GM12878 (cell line): Measurements from ENCODE around the gene PLXNB3. TPM values are rescaled to one million over a fixed set of nuclear protein-coding genes. Genes with fewer than 3 reads are reported as not detected.

Experiments
- ATAC-seq: fragments of 200-7000 bp; cut with Tn5 transposase; 3 replicates; pipeline ENCODE4 v1.9.1; 2020; ENCODE audit warnings: mild to moderate bottlenecking, moderate library complexity
- BruUV-seq: library from RNA; stranded (reverse); fragments of 400-500 nt; replicated peaks from 2 replicates; lab custom pipeline; 2021; lab: Mats Ljungman, UMichigan
- CTCF ChIA-PET: fragments of 300-600 bp; sonication (Branson Sonifier 250); formaldehyde crosslinking; extraction: SDS; loops from one replicate; lab custom pipeline; 2021; ENCODE audit warnings: inconsistent platforms; lab: Yijun Ruan, JAX
- POLR2A ChIA-PET: fragments of 350-600 bp; formaldehyde crosslinking; extraction: SDS; loops from one replicate; lab custom pipeline; 2021; ENCODE audit warnings: inconsistent platforms; lab: Charles Lee
- RAD21 ChIA-PET: fragments of 300-600 bp; sonication (Branson Sonifier 250); formaldehyde crosslinking; loops from one replicate; lab custom pipeline; 2023; ENCODE audit warnings: antibody characterized with exemption; ENCODE audit not compliant: unreplicated experiment; lab: Charles Lee
- SMC1A ChIA-PET: fragments of 300-600 bp; sonication (Branson Sonifier 250); formaldehyde crosslinking; loops from one replicate; lab custom pipeline; 2023; ENCODE audit not compliant: unreplicated experiment, uncharacterized antibody; lab: Charles Lee
- DNase-seq: peaks from one replicate; pipeline ENCODE4 v3.0.0-alpha.2; 2011; ENCODE audit warnings: low read depth, low spot score
- FAIRE-seq: peaks from 3 replicates; lab custom pipeline; 2011; peaks lifted over from hg19 to GRCh38; lab: Jason Lieb, UNC
- H2AFZ ChIP-seq: 2 replicates; pipeline ENCODE4 v1.6.0; 2011; ENCODE audit warnings: low read depth, low read length, control low read depth; ENCODE audit not compliant: control insufficient read depth
- H3K27ac ChIP-seq: 2 replicates; pipeline ENCODE4 v1.5.1; 2011; ENCODE audit warnings: control low read depth; ENCODE audit not compliant: control insufficient read depth, insufficient read depth
- H3K27me3 ChIP-seq, 2 experiments: replicated peaks in 1 of 2; 2 replicates each; pipeline versions ENCODE4 v1.6.0 to v1.6.1; 2011; ENCODE audit warnings: low read length in 1 of 2; ENCODE audit not compliant: control insufficient read depth in 2 of 2, insufficient read depth in 2 of 2
- H3K36me3 ChIP-seq, 2 experiments: 2 replicates each; pipeline ENCODE4 v1.5.1; 2011; ENCODE audit warnings: low read length in 1 of 2; ENCODE audit not compliant: control insufficient read depth in 2 of 2, insufficient read depth in 2 of 2
- H3K4me1 ChIP-seq: 2 replicates; pipeline ENCODE4 v1.6.1; 2011; ENCODE audit warnings: mild to moderate bottlenecking, low read length, moderate library complexity, mixed read lengths; ENCODE audit not compliant: control insufficient read depth, insufficient read depth
- H3K4me2 ChIP-seq: 2 replicates; pipeline ENCODE4 v1.6.0; 2011; ENCODE audit warnings: control low read depth; ENCODE audit not compliant: control insufficient read depth, insufficient read depth
- H3K4me3 ChIP-seq: fragments of 200-600 bp; sonication (generic); 2 replicates; pipeline ENCODE4 v1.5.1; 2016
- H3K79me2 ChIP-seq: 2 replicates; pipeline ENCODE4 v1.6.0; 2011; ENCODE audit warnings: low read length; ENCODE audit not compliant: control insufficient read depth, insufficient read depth
- H3K9ac ChIP-seq: 2 replicates; pipeline ENCODE4 v1.8.0; 2011; ENCODE audit warnings: low read length, control low read depth, mixed read lengths; ENCODE audit not compliant: control insufficient read depth, insufficient read depth
- H3K9me3 ChIP-seq: replicated peaks from 3 replicates; pipeline ENCODE4 v1.5.1; 2011; ENCODE audit warnings: mild to moderate bottlenecking, low read length; ENCODE audit not compliant: control insufficient read depth, insufficient read depth
- H4K20me1 ChIP-seq: 2 replicates; pipeline ENCODE4 v1.6.0; 2011; ENCODE audit not compliant: control insufficient read depth, insufficient read depth
- CBX5 ChIP-seq: sonication (generic); IDR thresholded peaks from 2 replicates; pipeline ENCODE4 v1.6.1; 2016; ENCODE audit warnings: low read depth, moderate library complexity, mild to moderate bottlenecking, inconsistent platforms
- CHD1 ChIP-seq: IDR thresholded peaks from 2 replicates; pipeline ENCODE4 v1.6.1; 2012; ENCODE audit warnings: low read depth, low read length, improper control_type of control experiment
- E2F8 ChIP-seq: fragments of 450-650 bp; IDR thresholded peaks from 2 replicates; pipeline ENCODE4 v1.6.1; 2018; ENCODE audit warnings: mild to moderate bottlenecking, low read depth, moderate library complexity; ENCODE audit not compliant: partially characterized antibody
- ELK1 ChIP-seq: IDR thresholded peaks from 2 replicates; pipeline ENCODE4 v1.6.1; 2012; ENCODE audit warnings: low read depth, low read length, improper control_type of control experiment
- FOXM1 ChIP-seq: IDR thresholded peaks from 2 replicates; pipeline ENCODE4 v1.6.1; 2012; ENCODE audit warnings: low read depth, mild to moderate bottlenecking, inconsistent platforms, low read length, moderate library complexity
- IKZF2 ChIP-seq, 2 experiments: fragments of 450-650 bp; IDR thresholded peaks; 2 replicates each; pipeline ENCODE4 v1.6.1; 2017; ENCODE audit warnings: mild to moderate bottlenecking in 2 of 2, moderate library complexity in 2 of 2
- JUND ChIP-seq: IDR thresholded peaks from 2 replicates; pipeline ENCODE4 v1.6.1; 2012; ENCODE audit warnings: low read depth, mild to moderate bottlenecking, low read length, improper control_type of control experiment, moderate library complexity
- NRF1 ChIP-seq: conservative IDR thresholded peaks from 2 replicates; pipeline ENCODE4 v1.6.1; 2011; ENCODE audit warnings: mild to moderate bottlenecking, low read depth, low read length, improper control_type of control experiment
- POLR2AphosphoS5 ChIP-seq: IDR thresholded peaks from 2 replicates; pipeline ENCODE4 v1.6.1; 2011; ENCODE audit warnings: mild to moderate bottlenecking, low read length, inconsistent platforms
- RAD21 ChIP-seq: IDR thresholded peaks from 2 replicates; pipeline ENCODE4 v1.6.1; 2011; ENCODE audit warnings: mild to moderate bottlenecking, low read depth, low read length, moderate library complexity; ENCODE audit not compliant: insufficient read depth
- RCOR1 ChIP-seq: conservative IDR thresholded peaks from 2 replicates; pipeline ENCODE4 v1.6.1; 2012; ENCODE audit warnings: low read depth, low read length, improper control_type of control experiment
- RFX5 ChIP-seq: IDR thresholded peaks from 2 replicates; pipeline ENCODE4 v1.6.1; 2011; ENCODE audit warnings: low read depth, low read length, improper control_type of control experiment
- SIN3A ChIP-seq: IDR thresholded peaks from 2 replicates; pipeline ENCODE4 v1.6.1; 2012; ENCODE audit warnings: low read depth, low read length, improper control_type of control experiment
- SPI1 ChIP-seq: IDR thresholded peaks from 2 replicates; pipeline ENCODE4 v1.6.1; 2011; ENCODE audit warnings: low read depth, mild to moderate bottlenecking, low read length, moderate library complexity, borderline replicate concordance; ENCODE audit not compliant: insufficient read depth
- SREBF1 ChIP-seq: IDR thresholded peaks from 2 replicates; pipeline ENCODE4 v1.6.1; 2012; ENCODE audit warnings: mild to moderate bottlenecking, low read length
- SUPT20H ChIP-seq: IDR thresholded peaks from 2 replicates; pipeline ENCODE4 v1.6.1; 2011; ENCODE audit warnings: low read depth, mild to moderate bottlenecking, low read length, moderate library complexity, borderline replicate concordance; ENCODE audit not compliant: control insufficient read depth
- SUZ12 ChIP-seq: fragments of 200-600 bp; sonication (generic); IDR thresholded peaks from one replicate; pipeline ENCODE4 v1.6.1; 2018; ENCODE audit warnings: antibody characterized with exemption, mild to moderate bottlenecking; ENCODE audit not compliant: unreplicated experiment
- TCF12 ChIP-seq: IDR thresholded peaks from 2 replicates; pipeline ENCODE4 v1.6.1; 2011; ENCODE audit warnings: low read depth, mild to moderate bottlenecking, low read length
- WGBS: methylation state at CpG from one replicate; pipeline ENCODE4 v1.1.6; 2016; ENCODE audit warnings: low lambda C conversion rate; ENCODE audit not compliant: insufficient replicate concordance, insufficient coverage; ENCODE audit errors: missing lambda C conversion rate; 5-methylcytosine and 5-hydroxymethylcytosine counted together
- in situ Hi-C: fragments of 300-500 bp; cut with MboI; formaldehyde crosslinking; loops from 9 replicates; pipeline ENCODE4 v1.14.3; 2018; ENCODE audit warnings: mixed read lengths
- intact Hi-C: fragments of 100-400 bp; cut with micrococcal nuclease; formaldehyde crosslinking; loops from one replicate; pipeline ENCODE4 v1.14.2; 2022; ENCODE audit not compliant: unreplicated experiment
- polyA plus RNA-seq, 11 experiments: library from polyadenylated mRNA; depleted of rRNA in 4 of 11; unstranded in 6 of 11; stranded (reverse) in 5 of 11; fragments of >200 nt; fragmentation: Nextera tagmentation in 4 of 11; fragmentation: Illumina TruSeq in 1 of 11; extraction: Ambion mirVana in 4 of 11; extraction: Trizol in 1 of 11; gene quantifications; 1 replicate in 1 of 11; 2 replicates in 10 of 11; pipeline versions ENCODE4 v1.2.1 to v1.2.3, GENCODE V29; 2011 to 2016; ENCODE audit warnings: inconsistent platforms in 2 of 11, missing spikeins in 2 of 11, low read depth in 1 of 11
- total RNA-seq, 4 experiments: library from RNA; depleted of rRNA in 3 of 4; stranded (reverse); fragments of >200 nt in 3 of 4; fragmentation: Illumina TruSeq in 1 of 4; extraction: Trizol in 1 of 4; gene quantifications; 2 replicates each; pipeline versions ENCODE4 v1.2.1 to v1.2.3, GENCODE V29; 2013 to 2021

The PLXNB3 gene
- total and polyA plus RNA-seq, 10 of the 15 experiments (the other 5 are each of a cell fraction or from before 2014, with no cell fraction given), result 0.06 to 0.68 (median 0.19) TPM; not detected in 4

DNA sequence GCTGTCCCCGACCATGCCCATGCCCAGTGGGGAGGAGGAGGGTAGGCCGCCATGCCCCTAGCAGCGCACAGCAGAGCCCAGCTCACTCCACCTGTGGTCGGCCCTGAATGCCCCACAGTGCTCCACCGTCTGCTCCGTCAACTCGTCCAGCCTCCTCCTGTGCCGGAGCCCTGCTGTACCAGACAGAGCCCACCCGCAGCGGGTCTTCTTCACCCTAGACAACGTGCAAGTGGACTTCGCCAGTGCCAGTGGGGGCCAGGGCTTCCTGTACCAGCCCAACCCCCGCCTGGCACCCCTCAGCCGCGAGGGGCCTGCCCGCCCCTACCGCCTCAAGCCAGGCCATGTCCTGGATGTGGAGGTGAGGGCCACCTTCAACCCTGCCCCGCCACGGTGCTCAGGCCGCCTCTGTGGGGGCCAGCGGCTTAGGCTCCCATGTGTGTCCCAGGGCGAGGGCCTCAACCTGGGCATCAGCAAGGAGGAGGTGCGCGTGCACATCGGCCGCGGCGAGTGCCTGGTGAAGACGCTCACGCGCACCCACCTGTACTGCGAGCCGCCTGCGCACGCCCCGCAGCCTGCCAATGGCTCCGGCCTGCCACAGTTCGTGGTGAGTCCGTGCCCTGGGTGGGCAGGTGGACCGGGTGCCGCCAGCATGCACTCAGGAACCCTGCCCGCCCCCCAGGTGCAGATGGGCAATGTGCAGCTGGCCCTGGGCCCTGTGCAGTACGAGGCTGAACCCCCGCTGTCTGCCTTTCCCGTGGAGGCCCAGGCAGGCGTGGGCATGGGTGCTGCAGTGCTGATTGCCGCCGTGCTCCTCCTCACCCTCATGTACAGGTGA, 9.9 kb downstream of the PLXNB3 start:
- no peak overlapping the region for H2AFZ ChIP-seq
- POLR2A ChIA-PET, result no interaction called here
- no peaks in the 10 kb centered on the region for H3K27me3 ChIP-seq
- H3K27ac ChIP-seq, result no peak overlapping the region
- ATAC-seq, result no peak
- no peak for FAIRE-seq
- CTCF ChIA-PET, result no interaction called here
- H3K4me1 ChIP-seq, result no peaks in the 10 kb centered on the region
- SMC1A ChIA-PET, result no interaction called here
- no peak overlapping the region for H3K4me3 ChIP-seq
- no TSS peak for BruUV-seq
- no peak overlapping the region for H3K9ac ChIP-seq
- in situ Hi-C loops (no loop called here), intact Hi-C loops (no loop called here)
- WGBS, result 77% methylated on average over 48 of the region's 48 CpGs
- RAD21 ChIA-PET, result no interaction called here
- H3K79me2 ChIP-seq, result no peaks in the 10 kb centered on the region
- H3K9me3 ChIP-seq, result no peaks in the 10 kb centered on the region; the same call in 2 of the 3 replicates
- H3K4me2 ChIP-seq, result no peak overlapping the region
- H4K20me1 ChIP-seq, result no peaks in the 10 kb centered on the region
- H3K36me3 ChIP-seq, result no peaks in the 10 kb centered on the region
- no peak for DNase-seq
- no peak for TF ChIP-seq POLR2AphosphoS5
- no peak for TF ChIP-seq JUND
- no peak for TF ChIP-seq RAD21
- no peak for TF ChIP-seq RCOR1
- TF ChIP-seq IKZF2 (IDR thresholded peaks at IDR 0.05), result no peak
- no peak for TF ChIP-seq SUPT20H
- no peak for TF ChIP-seq E2F8
- no peak for TF ChIP-seq SIN3A
- no peak for TF ChIP-seq TCF12
- no peak for TF ChIP-seq RFX5
- no peak for TF ChIP-seq CBX5
- no peak for TF ChIP-seq CHD1
- TF ChIP-seq ELK1, result no peak
- TF ChIP-seq FOXM1, result no peak
- TF ChIP-seq SUZ12, result no peak
- TF ChIP-seq NRF1, result no peak
- no peak for TF ChIP-seq SPI1
- TF ChIP-seq SREBF1, result no peak
